SK-N-SH (cell line): ENCODE results near the gene C16orf96.

Experiments used
- EZH2phosphoT487 ChIP-seq: fragments of 200-600 bp; sonication (generic); IDR thresholded peaks from 2 replicates; pipeline ENCODE4 v1.6.1; 2017; ENCODE audit warnings: low read depth, mixed run types, mild to moderate bottlenecking, antibody characterized with exemption, moderate library complexity, borderline replicate concordance
- POLR2AphosphoS5 ChIP-seq: IDR thresholded peaks from 2 replicates; pipeline ENCODE4 v1.6.1; 2012; ENCODE audit warnings: low read depth, low read length
- SIN3A ChIP-seq: IDR thresholded peaks from 2 replicates; pipeline ENCODE4 v1.6.1; 2012; ENCODE audit warnings: low read depth, mild to moderate bottlenecking, low read length, moderate library complexity, borderline replicate concordance
- SMC3 ChIP-seq: IDR thresholded peaks from 2 replicates; pipeline ENCODE4 v1.6.1; 2012; ENCODE audit warnings: low read depth, low read length, improper control_type of control experiment
- TF ChIP-seq, protein P1 (sequence below): fragments of 200-600 bp; sonication (generic); IDR thresholded peaks from 2 replicates; pipeline ENCODE4 v1.6.1; 2017; ENCODE audit warnings: antibody characterized with exemption, mild to moderate bottlenecking, moderate library complexity
- TF ChIP-seq, protein P2 (sequence below): IDR thresholded peaks from 2 replicates; pipeline ENCODE4 v1.4.0; 2012; ENCODE audit warnings: low read depth, borderline replicate concordance

DNA sequence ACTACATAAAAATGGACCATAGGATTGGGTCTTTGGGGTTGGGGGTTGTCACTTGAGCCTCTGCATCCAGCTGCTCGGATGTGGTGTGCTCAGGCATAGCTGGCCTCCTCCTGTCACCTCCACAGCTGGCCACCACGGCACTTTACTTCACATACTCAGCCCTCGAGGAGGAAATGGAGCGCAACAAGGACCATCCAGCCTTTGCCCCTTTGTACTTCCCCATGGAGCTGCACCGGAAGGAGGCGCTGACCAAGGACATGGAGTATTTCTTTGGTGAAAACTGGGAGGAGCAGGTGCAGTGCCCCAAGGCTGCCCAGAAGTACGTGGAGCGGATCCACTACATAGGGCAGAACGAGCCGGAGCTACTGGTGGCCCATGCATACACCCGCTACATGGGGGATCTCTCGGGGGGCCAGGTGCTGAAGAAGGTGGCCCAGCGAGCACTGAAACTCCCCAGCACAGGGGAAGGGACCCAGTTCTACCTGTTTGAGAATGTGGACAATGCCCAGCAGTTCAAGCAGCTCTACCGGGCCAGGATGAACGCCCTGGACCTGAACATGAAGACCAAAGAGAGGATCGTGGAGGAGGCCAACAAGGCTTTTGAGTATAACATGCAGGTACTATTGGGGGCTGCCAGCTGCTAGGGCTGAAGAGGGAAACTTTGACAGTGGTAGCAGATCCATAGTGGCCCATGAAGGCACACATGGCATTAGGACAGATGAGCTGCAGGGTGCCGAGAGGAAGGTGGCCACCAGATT is 48.4 kb upstream of the C16orf96 start:
- TF ChIP-seq POLR2AphosphoS5 (no peak), EZH2phosphoT487 (no peak), SMC3 (no peak), SIN3A (no peak)
- TF ChIP-seq, protein P1, sequence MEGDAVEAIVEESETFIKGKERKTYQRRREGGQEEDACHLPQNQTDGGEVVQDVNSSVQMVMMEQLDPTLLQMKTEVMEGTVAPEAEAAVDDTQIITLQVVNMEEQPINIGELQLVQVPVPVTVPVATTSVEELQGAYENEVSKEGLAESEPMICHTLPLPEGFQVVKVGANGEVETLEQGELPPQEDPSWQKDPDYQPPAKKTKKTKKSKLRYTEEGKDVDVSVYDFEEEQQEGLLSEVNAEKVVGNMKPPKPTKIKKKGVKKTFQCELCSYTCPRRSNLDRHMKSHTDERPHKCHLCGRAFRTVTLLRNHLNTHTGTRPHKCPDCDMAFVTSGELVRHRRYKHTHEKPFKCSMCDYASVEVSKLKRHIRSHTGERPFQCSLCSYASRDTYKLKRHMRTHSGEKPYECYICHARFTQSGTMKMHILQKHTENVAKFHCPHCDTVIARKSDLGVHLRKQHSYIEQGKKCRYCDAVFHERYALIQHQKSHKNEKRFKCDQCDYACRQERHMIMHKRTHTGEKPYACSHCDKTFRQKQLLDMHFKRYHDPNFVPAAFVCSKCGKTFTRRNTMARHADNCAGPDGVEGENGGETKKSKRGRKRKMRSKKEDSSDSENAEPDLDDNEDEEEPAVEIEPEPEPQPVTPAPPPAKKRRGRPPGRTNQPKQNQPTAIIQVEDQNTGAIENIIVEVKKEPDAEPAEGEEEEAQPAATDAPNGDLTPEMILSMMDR: no peak
- TF ChIP-seq, protein P2, sequence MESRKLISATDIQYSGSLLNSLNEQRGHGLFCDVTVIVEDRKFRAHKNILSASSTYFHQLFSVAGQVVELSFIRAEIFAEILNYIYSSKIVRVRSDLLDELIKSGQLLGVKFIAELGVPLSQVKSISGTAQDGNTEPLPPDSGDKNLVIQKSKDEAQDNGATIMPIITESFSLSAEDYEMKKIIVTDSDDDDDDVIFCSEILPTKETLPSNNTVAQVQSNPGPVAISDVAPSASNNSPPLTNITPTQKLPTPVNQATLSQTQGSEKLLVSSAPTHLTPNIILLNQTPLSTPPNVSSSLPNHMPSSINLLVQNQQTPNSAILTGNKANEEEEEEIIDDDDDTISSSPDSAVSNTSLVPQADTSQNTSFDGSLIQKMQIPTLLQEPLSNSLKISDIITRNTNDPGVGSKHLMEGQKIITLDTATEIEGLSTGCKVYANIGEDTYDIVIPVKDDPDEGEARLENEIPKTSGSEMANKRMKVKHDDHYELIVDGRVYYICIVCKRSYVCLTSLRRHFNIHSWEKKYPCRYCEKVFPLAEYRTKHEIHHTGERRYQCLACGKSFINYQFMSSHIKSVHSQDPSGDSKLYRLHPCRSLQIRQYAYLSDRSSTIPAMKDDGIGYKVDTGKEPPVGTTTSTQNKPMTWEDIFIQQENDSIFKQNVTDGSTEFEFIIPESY: no peak
